CD4-positive, alpha-beta T cell (primary cell): Measurements from ENCODE around the gene S100A2. TPM values are rescaled to one million over a fixed set of nuclear protein-coding genes. Genes with fewer than 3 reads are reported as not detected.
"Not testable (repeated sequence)": the region's sequence is repeated elsewhere in the genome, so short reads cannot be mapped to it uniquely, and the experiment has no call there.

Source experiments
- ATAC-seq: fragments of 200-7000 bp; cut with Tn5 transposase; one replicate; pipeline ENCODE4 v1.10.0; 2022; ENCODE audit warnings: mild to moderate bottlenecking; ENCODE audit not compliant: poor library complexity
- CTCF ChIA-PET: fragments of 350-600 bp; sonication (Branson Sonifier 250); formaldehyde crosslinking; loops from one replicate; lab custom pipeline; 2021; ENCODE audit warnings: antibody characterized with exemption, inconsistent platforms; lab: Charles Lee
- POLR2A ChIA-PET: fragments of 350-600 bp; sonication (Branson Sonifier 250); formaldehyde crosslinking; loops from one replicate; lab custom pipeline; 2021; ENCODE audit warnings: antibody characterized with exemption, inconsistent platforms; lab: Charles Lee
- DNase-seq, 14 experiments: peaks; one replicate each; pipeline ENCODE4 v3.0.0-alpha.2; 2013 to 2020; ENCODE audit warnings: mixed read lengths in 2 of 14
- H3K27ac ChIP-seq, 2 donors: one replicate each; pipeline versions ENCODE4 v1.5.1 to v1.7.0; 2013; ENCODE audit warnings: low read length in 2 of 2, low read depth in 1 of 2, mild to moderate bottlenecking in 1 of 2
- H3K27me3 ChIP-seq, 2 experiments: 1 replicate in 1 of 2; 2 replicates in 1 of 2; pipeline versions ENCODE4 v1.6.1 to v1.7.0; 2013; ENCODE audit warnings: low read length in 2 of 2, control low read depth in 1 of 2, mild to moderate bottlenecking in 1 of 2, moderate library complexity in 1 of 2; ENCODE audit not compliant: insufficient read depth in 2 of 2, control insufficient read depth in 1 of 2
- H3K36me3 ChIP-seq: one replicate; pipeline ENCODE4 v1.6.1; 2013; ENCODE audit warnings: low read length, control low read depth; ENCODE audit not compliant: insufficient read depth
- H3K4me1 ChIP-seq: one replicate; pipeline ENCODE4 v1.6.1; 2013; ENCODE audit warnings: low read length, control low read depth; ENCODE audit not compliant: insufficient read depth
- H3K4me3 ChIP-seq: one replicate; pipeline ENCODE4 v1.5.1; 2013; ENCODE audit warnings: mild to moderate bottlenecking, low read length, moderate library complexity
- H3K9me3 ChIP-seq, 2 experiments: 1 replicate in 1 of 2; 2 replicates in 1 of 2; pipeline versions ENCODE4 v1.6.1 to v1.7.0; 2013; ENCODE audit warnings: low read length in 2 of 2, mild to moderate bottlenecking in 2 of 2, control low read depth in 1 of 2, moderate library complexity in 1 of 2; ENCODE audit not compliant: control insufficient read depth in 1 of 2, insufficient read depth in 1 of 2
- H3K27ac Mint-ChIP-seq: one replicate; pipeline ENCODE4 v1.8.0; 2020; ENCODE audit warnings: mixed read lengths
- H3K27me3 Mint-ChIP-seq: one replicate; pipeline ENCODE4 v1.8.0; 2021; ENCODE audit warnings: mixed read lengths
- H3K36me3 Mint-ChIP-seq: one replicate; pipeline ENCODE4 v1.8.0; 2021; ENCODE audit warnings: low read depth, mixed read lengths
- H3K4me1 Mint-ChIP-seq: one replicate; pipeline ENCODE4 v1.8.0; 2021; ENCODE audit warnings: low read depth, mixed read lengths
- H3K4me3 Mint-ChIP-seq: one replicate; pipeline ENCODE4 v1.8.0; 2020; ENCODE audit warnings: mild to moderate bottlenecking, mixed read lengths
- H3K9me3 Mint-ChIP-seq: one replicate; pipeline ENCODE4 v1.8.0; 2020; ENCODE audit warnings: mixed read lengths
- intact Hi-C, 2 experiments: fragments of 100-400 bp; cut with DNase I in 1 of 2; cut with micrococcal nuclease in 1 of 2; formaldehyde crosslinking; loops; one replicate each; pipeline versions ENCODE4 v1.15.1 to v1.9.0; 2023 to 2025; cut with DNase I, micrococcal nuclease
- total RNA-seq, 174 experiments: library from RNA in 2 of 174; stranded (reverse) in 2 of 174; gene quantifications; one replicate each; pipeline ENCODE4 v1.2.3 and lab custom pipeline; 2021 to 2026
- TF ChIP-seq, protein P1 (sequence below): fragments of 200-600 bp; IDR thresholded peaks from one replicate; pipeline ENCODE4 v1.8.0; 2022; ENCODE audit warnings: antibody characterized with exemption, mild to moderate bottlenecking

The S100A2 gene
- total RNA-seq, 2 experiments from 2014 or later, result not detected

DNA sequence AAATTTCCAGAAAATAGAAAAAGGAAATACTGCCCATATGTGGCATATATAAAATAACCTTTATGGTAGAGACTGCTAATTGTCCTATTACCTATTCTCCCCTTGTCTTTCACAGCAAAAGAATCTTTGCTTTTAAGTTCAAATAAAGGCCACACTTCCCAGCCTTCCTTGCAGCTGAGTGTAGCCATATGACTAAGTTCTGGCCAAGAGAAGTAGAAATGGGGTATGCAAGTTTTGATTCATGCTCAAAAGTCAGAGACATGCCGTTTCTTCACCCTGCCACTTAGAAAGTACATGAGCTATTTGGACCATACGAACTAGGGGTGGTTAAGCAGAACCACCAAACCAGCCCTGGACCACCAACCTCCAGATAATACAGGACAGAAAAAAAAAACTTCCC lies 18.3 kb upstream of the S100A2 start:
- CTCF ChIA-PET, result no interaction called here
- H3K27ac Mint-ChIP-seq, result no peak overlapping the region
- H3K27me3 Mint-ChIP-seq, result peaks cover 4% of the 10 kb centered on the region
- no peak overlapping the region for H3K4me3 ChIP-seq
- H3K9me3 ChIP-seq, result no peaks in the 10 kb centered on the region
- DNase-seq, result no peak
- H3K4me3 Mint-ChIP-seq, result no peak overlapping the region
- intact Hi-C loops, result no loop called here
- H3K36me3 ChIP-seq, result no peaks in the 10 kb centered on the region
- no peaks in the 10 kb centered on the region for H3K36me3 Mint-ChIP-seq
- ATAC-seq, result no peak
- H3K27me3 ChIP-seq, result no peaks in the 10 kb centered on the region
- no peaks in the 10 kb centered on the region for H3K4me1 ChIP-seq
- H3K4me1 Mint-ChIP-seq, result no peaks in the 10 kb centered on the region
- no peaks in the 10 kb centered on the region for H3K9me3 Mint-ChIP-seq
- POLR2A ChIA-PET, result no interaction called here
- H3K27ac ChIP-seq, result no peak overlapping the region
- TF ChIP-seq, protein P1, sequence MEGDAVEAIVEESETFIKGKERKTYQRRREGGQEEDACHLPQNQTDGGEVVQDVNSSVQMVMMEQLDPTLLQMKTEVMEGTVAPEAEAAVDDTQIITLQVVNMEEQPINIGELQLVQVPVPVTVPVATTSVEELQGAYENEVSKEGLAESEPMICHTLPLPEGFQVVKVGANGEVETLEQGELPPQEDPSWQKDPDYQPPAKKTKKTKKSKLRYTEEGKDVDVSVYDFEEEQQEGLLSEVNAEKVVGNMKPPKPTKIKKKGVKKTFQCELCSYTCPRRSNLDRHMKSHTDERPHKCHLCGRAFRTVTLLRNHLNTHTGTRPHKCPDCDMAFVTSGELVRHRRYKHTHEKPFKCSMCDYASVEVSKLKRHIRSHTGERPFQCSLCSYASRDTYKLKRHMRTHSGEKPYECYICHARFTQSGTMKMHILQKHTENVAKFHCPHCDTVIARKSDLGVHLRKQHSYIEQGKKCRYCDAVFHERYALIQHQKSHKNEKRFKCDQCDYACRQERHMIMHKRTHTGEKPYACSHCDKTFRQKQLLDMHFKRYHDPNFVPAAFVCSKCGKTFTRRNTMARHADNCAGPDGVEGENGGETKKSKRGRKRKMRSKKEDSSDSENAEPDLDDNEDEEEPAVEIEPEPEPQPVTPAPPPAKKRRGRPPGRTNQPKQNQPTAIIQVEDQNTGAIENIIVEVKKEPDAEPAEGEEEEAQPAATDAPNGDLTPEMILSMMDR, result no peak

DNA sequence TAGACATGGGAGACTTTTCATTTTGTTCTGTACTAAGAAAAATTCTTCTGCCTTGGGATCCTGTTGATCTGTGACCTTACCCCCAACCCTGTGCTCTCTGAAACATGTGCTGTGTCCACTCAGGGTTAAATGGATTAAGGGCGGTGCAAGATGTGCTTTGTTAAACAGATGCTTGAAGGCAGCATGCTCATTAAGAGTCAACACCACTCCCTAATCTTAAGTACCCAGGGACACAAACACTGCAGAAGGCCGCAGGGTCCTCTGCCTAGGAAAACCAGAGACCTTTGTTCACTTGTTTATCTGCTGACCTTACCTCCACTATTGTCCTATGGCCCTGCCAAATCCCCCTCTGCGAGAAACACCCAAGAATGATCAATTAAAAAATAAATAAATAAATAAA lies 17.9 kb upstream of the S100A2 start:
- H3K36me3 Mint-ChIP-seq, DNase-seq, H3K9me3 ChIP-seq, CTCF ChIA-PET, H3K27me3 ChIP-seq, H3K4me1 ChIP-seq, intact Hi-C loops, H3K27ac Mint-ChIP-seq, ATAC-seq, H3K4me3 ChIP-seq, H3K27ac ChIP-seq, H3K27me3 Mint-ChIP-seq, H3K9me3 Mint-ChIP-seq, H3K36me3 ChIP-seq, H3K4me3 Mint-ChIP-seq, POLR2A ChIA-PET, H3K4me1 Mint-ChIP-seq: not testable (repeated sequence)

DNA sequence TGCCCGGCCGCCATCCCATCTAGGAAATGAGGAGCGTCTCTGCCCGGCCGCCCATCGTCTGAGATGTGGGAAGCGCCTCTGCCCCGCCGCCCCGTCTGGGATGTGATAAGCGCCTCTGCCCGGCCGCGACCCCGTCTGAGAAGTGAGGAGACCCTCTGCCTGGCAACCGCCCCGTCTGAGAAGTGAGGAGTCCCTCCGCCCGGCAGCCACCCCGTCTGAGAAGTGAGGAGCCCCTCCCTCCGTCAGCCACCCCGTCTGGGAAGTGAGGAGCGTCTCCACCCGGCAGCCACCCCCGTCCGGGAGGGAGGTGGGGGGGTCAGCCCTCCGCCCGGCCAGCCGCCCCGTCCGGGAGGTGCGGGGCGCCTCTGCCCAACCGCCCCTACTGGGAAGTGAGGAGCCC lies 17.2 kb upstream of the S100A2 start:
- H3K4me3 ChIP-seq, H3K36me3 ChIP-seq, H3K4me1 Mint-ChIP-seq, H3K9me3 Mint-ChIP-seq, H3K4me1 ChIP-seq, H3K27ac Mint-ChIP-seq, POLR2A ChIA-PET, H3K9me3 ChIP-seq, DNase-seq, intact Hi-C loops, H3K27me3 ChIP-seq, H3K36me3 Mint-ChIP-seq, H3K4me3 Mint-ChIP-seq, CTCF ChIA-PET, ATAC-seq, H3K27ac ChIP-seq: not testable (repeated sequence)
- peaks cover 15% of the 10 kb centered on the region for H3K27me3 Mint-ChIP-seq

DNA sequence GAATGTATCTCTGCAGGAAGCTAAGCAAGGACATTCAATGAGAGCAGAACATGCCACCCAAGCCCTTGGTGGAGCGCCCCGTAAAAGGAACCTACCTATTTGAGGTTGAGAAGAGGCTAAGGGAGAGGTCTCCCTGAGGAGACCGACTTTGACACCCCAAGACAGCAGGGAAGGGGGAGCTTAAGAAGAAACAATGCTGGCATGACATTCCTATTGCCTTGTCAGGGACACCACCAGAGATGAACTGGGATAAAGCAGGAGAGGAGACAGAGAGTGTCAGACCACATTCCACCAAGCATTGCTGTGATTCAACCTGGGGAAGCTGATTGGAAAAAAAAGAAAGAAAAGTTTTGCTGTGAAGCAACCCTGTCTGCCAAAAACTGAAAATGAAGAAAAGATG lies 13.3 kb upstream of the S100A2 start:
- DNase-seq (no peak), ATAC-seq (no peak)
- Mint-ChIP-seq H3K27ac (no peak overlapping the region), H3K4me3 (no peak overlapping the region), H3K4me1 (no peaks in the 10 kb centered on the region), H3K9me3 (no peaks in the 10 kb centered on the region), H3K27me3 (peaks cover 27% of the 10 kb centered on the region), H3K36me3 (no peaks in the 10 kb centered on the region)
- CTCF ChIA-PET, result no interaction called here
- TF ChIP-seq, protein P1, result no peak
- Histone ChIP-seq H3K9me3 (no peaks in the 10 kb centered on the region), H3K4me3 (no peak overlapping the region), H3K36me3 (no peaks in the 10 kb centered on the region), H3K4me1 (no peaks in the 10 kb centered on the region), H3K27me3 (peaks cover 0 to 10% of the 10 kb centered on the region in 2 experiments), H3K27ac (no peak overlapping the region)
- POLR2A ChIA-PET, result no interaction called here
- intact Hi-C loops, result no loop called here
